Panc1 (cell line): ENCODE data around the gene WNK2.

Experiments
- CTCF ChIP-seq: fragments of 450-650 bp; IDR thresholded peaks from 2 replicates; pipeline ENCODE4 v1.5.1; 2017; ENCODE audit warnings: mild to moderate bottlenecking
- POLR2AphosphoS5 ChIP-seq: IDR thresholded peaks from 2 replicates; pipeline ENCODE4 v1.6.1; 2012; ENCODE audit warnings: mild to moderate bottlenecking, low read depth, low read length, moderate library complexity
- SIN3A ChIP-seq: IDR thresholded peaks from 2 replicates; pipeline ENCODE4 v1.6.1; 2012; ENCODE audit warnings: low read depth, mild to moderate bottlenecking, low read length, moderate library complexity, borderline replicate concordance; ENCODE audit not compliant: insufficient read depth
- TCF7L2 ChIP-seq: IDR thresholded peaks from 2 replicates; pipeline ENCODE4 v1.6.1; 2011; ENCODE audit warnings: mild to moderate bottlenecking, low read depth, low read length, inconsistent platforms
- TF ChIP-seq, protein P1 (sequence below), 2 experiments: IDR thresholded peaks; 2 replicates each; pipeline ENCODE4 v1.6.1; 2011 to 2012; ENCODE audit warnings: low read depth in 2 of 2, control low read depth in 1 of 2, low read length in 1 of 2, mild to moderate bottlenecking in 1 of 2, moderate library complexity in 1 of 2; ENCODE audit not compliant: insufficient read depth in 1 of 2

DNA sequence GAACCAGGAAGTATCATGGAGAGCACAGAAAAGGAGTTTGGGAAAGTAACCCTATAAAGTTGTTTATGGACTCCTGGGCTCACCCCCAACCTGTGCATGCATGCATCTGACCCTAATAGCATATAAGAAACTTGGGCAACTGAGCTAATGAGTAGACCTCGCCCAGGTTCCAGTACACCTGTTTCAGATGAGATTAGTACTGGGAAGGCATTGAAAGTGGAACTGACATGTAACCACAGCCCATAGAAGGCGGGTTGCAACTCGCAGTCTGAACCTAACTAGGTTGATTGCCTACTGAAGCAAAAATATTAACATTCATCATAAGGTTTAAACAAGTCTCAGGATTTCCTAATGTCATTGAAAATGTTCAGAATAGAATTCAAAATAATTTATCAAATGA lies 87.0 kb downstream of the WNK2 start:
- TF ChIP-seq POLR2AphosphoS5, result no peak
- no peak for TF ChIP-seq CTCF
- no peak for TF ChIP-seq SIN3A
- TF ChIP-seq, protein P1, sequence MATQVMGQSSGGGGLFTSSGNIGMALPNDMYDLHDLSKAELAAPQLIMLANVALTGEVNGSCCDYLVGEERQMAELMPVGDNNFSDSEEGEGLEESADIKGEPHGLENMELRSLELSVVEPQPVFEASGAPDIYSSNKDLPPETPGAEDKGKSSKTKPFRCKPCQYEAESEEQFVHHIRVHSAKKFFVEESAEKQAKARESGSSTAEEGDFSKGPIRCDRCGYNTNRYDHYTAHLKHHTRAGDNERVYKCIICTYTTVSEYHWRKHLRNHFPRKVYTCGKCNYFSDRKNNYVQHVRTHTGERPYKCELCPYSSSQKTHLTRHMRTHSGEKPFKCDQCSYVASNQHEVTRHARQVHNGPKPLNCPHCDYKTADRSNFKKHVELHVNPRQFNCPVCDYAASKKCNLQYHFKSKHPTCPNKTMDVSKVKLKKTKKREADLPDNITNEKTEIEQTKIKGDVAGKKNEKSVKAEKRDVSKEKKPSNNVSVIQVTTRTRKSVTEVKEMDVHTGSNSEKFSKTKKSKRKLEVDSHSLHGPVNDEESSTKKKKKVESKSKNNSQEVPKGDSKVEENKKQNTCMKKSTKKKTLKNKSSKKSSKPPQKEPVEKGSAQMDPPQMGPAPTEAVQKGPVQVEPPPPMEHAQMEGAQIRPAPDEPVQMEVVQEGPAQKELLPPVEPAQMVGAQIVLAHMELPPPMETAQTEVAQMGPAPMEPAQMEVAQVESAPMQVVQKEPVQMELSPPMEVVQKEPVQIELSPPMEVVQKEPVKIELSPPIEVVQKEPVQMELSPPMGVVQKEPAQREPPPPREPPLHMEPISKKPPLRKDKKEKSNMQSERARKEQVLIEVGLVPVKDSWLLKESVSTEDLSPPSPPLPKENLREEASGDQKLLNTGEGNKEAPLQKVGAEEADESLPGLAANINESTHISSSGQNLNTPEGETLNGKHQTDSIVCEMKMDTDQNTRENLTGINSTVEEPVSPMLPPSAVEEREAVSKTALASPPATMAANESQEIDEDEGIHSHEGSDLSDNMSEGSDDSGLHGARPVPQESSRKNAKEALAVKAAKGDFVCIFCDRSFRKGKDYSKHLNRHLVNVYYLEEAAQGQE (IDR thresholded peaks at IDR 0.05; ENCODE audit: insufficient read depth in 1 of 2, low read depth in 2 of 2, low read length in 1 of 2), result no peak
- no peak for TF ChIP-seq TCF7L2
